ENCODE data around the gene RABGAP1L. TPM values are rescaled to one million over a fixed set of nuclear protein-coding genes. Genes with fewer than 3 reads are reported as not detected.

RABGAP1L gene
- total and polyA plus RNA-seq, 2 of the 8 experiments (the other 6 are each of a cell fraction or from before 2014, with no cell fraction given): 33.3 to 156 TPM

DNA sequence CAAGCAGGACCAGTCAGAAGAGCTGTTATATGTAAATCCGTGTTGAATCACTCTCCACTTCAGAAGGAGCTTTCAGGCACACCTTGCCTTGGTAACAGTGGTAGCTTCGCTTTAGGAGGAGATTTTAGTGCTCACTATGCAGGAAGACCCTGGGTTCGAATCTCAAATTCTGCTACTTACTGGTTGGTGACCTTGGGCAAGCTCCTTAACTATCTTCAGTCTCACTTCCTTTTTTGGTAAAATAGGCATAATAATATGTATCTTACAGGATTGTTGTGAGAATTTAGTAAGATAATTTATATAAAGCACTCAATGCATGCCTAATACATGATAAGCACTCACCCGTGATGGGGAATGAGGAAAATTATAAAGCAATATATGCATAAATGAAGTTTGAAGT is 241.8 kb downstream of the RABGAP1L start (continued):
- TF ChIP-seq GABPA (IDR thresholded peaks at IDR 0.05; ENCODE audit: borderline replicate concordance, insufficient read depth, low read length) (no peak), MAFK (IDR thresholded peaks at IDR 0.05; ENCODE audit: low read depth, low read length) (no peak), CREB1 (IDR thresholded peaks at IDR 0.05) (no peak), TEAD4 (IDR thresholded peaks at IDR 0.05; ENCODE audit: low read depth, low read length) (no peak), CHD1 (IDR thresholded peaks at IDR 0.05; ENCODE audit: low read depth, low read length) (no peak), HDAC6 (IDR thresholded peaks at IDR 0.05; ENCODE audit: low read depth, low read length) (no peak)
- TF ChIP-seq, protein P1, sequence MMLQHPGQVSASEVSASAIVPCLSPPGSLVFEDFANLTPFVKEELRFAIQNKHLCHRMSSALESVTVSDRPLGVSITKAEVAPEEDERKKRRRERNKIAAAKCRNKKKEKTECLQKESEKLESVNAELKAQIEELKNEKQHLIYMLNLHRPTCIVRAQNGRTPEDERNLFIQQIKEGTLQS (IDR thresholded peaks at IDR 0.05; ENCODE audit: insufficient read depth, low read depth, low read length): no peak

Measured in H1 (cell line).